ENCODE results near the gene PPRC1.

The PPRC1 gene

GRCh38 chr10:102150970-102151773 lies 18.3 kb downstream of the PPRC1 start:
- Histone ChIP-seq H3K27ac (ENCODE audit: low read length) (peak overlapping the region; percentile 96), H3K4me1 (ENCODE audit: control insufficient read depth in 1 of 2, insufficient read depth in 2 of 2, low read length in 2 of 2) (peaks cover 5 to 12% of the 10 kb centered on the region in 2 donors), H3K9me3 (ENCODE audit: control insufficient read depth in 1 of 2, low read length in 2 of 2) (no peaks in the 10 kb centered on the region), H3K36me3 (ENCODE audit: control insufficient read depth in 1 of 2, insufficient read depth in 2 of 2, low read length in 2 of 2) (peaks cover 32 to 53% of the 10 kb centered on the region in 2 donors), H3K27me3 (ENCODE audit: low read depth, low read length) (no peaks in the 10 kb centered on the region), H3K4me3 (ENCODE audit: low read depth in 1 of 2, low read length in 2 of 2) (peak overlapping the region; percentile 76 to 93)

GRCh38 chr10:102151774-102152544 lies 19.1 kb downstream of the PPRC1 start, which contains the start of gene NOLC1:
NOLC1 (plus strand) TSS chr10:102152389; CDS start chr10:102152411, 22 bp downstream.
- H3K4me1 ChIP-seq (ENCODE audit: control insufficient read depth in 1 of 2, insufficient read depth in 2 of 2, low read length in 2 of 2), result peaks cover 5 to 12% of the 10 kb centered on the region in 2 donors
- no peaks in the 10 kb centered on the region for H3K9me3 ChIP-seq (ENCODE audit: control insufficient read depth in 1 of 2, low read length in 2 of 2)
- peak within 1 kb of the TSS; percentile 76 to 93 for H3K4me3 ChIP-seq (ENCODE audit: low read depth in 1 of 2, low read length in 2 of 2)
- no peaks in the 10 kb centered on the region for H3K27me3 ChIP-seq (ENCODE audit: low read depth, low read length)
- H3K36me3 ChIP-seq (ENCODE audit: control insufficient read depth in 1 of 2, insufficient read depth in 2 of 2, low read length in 2 of 2), result peaks cover 29 to 46% of the 10 kb centered on the region in 2 donors
- H3K27ac ChIP-seq (ENCODE audit: low read length), result peak within 1 kb of the TSS; percentile 98

GRCh38 chr10:102152545-102152890 lies 19.7 kb downstream of the PPRC1 start:
- H3K4me3 ChIP-seq (ENCODE audit: low read depth in 1 of 2, low read length in 2 of 2), result peak overlapping the region; percentile 76 to 93
- peaks cover 30 to 46% of the 10 kb centered on the region in 2 donors for H3K36me3 ChIP-seq (ENCODE audit: control insufficient read depth in 1 of 2, insufficient read depth in 2 of 2, low read length in 2 of 2)
- H3K9me3 ChIP-seq (ENCODE audit: control insufficient read depth in 1 of 2, low read length in 2 of 2), result no peaks in the 10 kb centered on the region
- no peaks in the 10 kb centered on the region for H3K27me3 ChIP-seq (ENCODE audit: low read depth, low read length)
- peaks cover 5 to 12% of the 10 kb centered on the region in 2 donors for H3K4me1 ChIP-seq (ENCODE audit: control insufficient read depth in 1 of 2, insufficient read depth in 2 of 2, low read length in 2 of 2)
- H3K27ac ChIP-seq (ENCODE audit: low read length), result peak overlapping the region; percentile 98

- Histone ChIP-seq H3K27me3 (ENCODE audit: low read depth, low read length) (no peaks in the 10 kb centered on the region), H3K4me1 (ENCODE audit: control insufficient read depth in 1 of 2, insufficient read depth in 2 of 2, low read length in 2 of 2) (peaks cover 5 to 12% of the 10 kb centered on the region in 2 donors), H3K9me3 (ENCODE audit: control insufficient read depth in 1 of 2, low read length in 2 of 2) (no peaks in the 10 kb centered on the region), H3K4me3 (ENCODE audit: low read depth in 1 of 2, low read length in 2 of 2) (peak overlapping the region; percentile 76 to 93), H3K36me3 (ENCODE audit: control insufficient read depth in 1 of 2, insufficient read depth in 2 of 2, low read length in 2 of 2) (peaks cover 33 to 48% of the 10 kb centered on the region in 2 donors), H3K27ac (ENCODE audit: low read length) (peak overlapping the region; percentile 98)
Observed at GRCh38 chr10:102153093-102153620, 20.3 kb downstream of the PPRC1 start.

GRCh38 chr10:102154466-102155116 lies 21.8 kb downstream of the PPRC1 start:
- no peaks in the 10 kb centered on the region for H3K27me3 ChIP-seq (ENCODE audit: low read depth, low read length)
- H3K36me3 ChIP-seq (ENCODE audit: control insufficient read depth in 1 of 2, insufficient read depth in 2 of 2, low read length in 2 of 2), result peaks cover 30 to 48% of the 10 kb centered on the region in 2 donors
- H3K27ac ChIP-seq (ENCODE audit: low read length), result no peak overlapping the region
- H3K4me3 ChIP-seq (ENCODE audit: low read depth in 1 of 2, low read length in 2 of 2), result no peak overlapping the region
- H3K9me3 ChIP-seq (ENCODE audit: control insufficient read depth in 1 of 2, low read length in 2 of 2), result no peaks in the 10 kb centered on the region
- H3K4me1 ChIP-seq (ENCODE audit: control insufficient read depth in 1 of 2, insufficient read depth in 2 of 2, low read length in 2 of 2), result peaks cover 5 to 12% of the 10 kb centered on the region in 2 donors

GRCh38 chr10:102157224-102157623 lies 24.4 kb downstream of the PPRC1 start:
- peaks cover 51 to 65% of the 10 kb centered on the region in 2 donors for H3K36me3 ChIP-seq (ENCODE audit: control insufficient read depth in 1 of 2, insufficient read depth in 2 of 2, low read length in 2 of 2)
- H3K27me3 ChIP-seq (ENCODE audit: low read depth, low read length), result no peaks in the 10 kb centered on the region
- no peak overlapping the region for H3K27ac ChIP-seq (ENCODE audit: low read length)
- H3K4me1 ChIP-seq (ENCODE audit: control insufficient read depth in 1 of 2, insufficient read depth in 2 of 2, low read length in 2 of 2), result peaks cover 0 to 12% of the 10 kb centered on the region in 2 donors
- H3K9me3 ChIP-seq (ENCODE audit: control insufficient read depth in 1 of 2, low read length in 2 of 2), result no peaks in the 10 kb centered on the region
- no peak overlapping the region for H3K4me3 ChIP-seq (ENCODE audit: low read depth in 1 of 2, low read length in 2 of 2)

- H3K4me1 ChIP-seq (ENCODE audit: control insufficient read depth in 1 of 2, insufficient read depth in 2 of 2, low read length in 2 of 2), result no peaks in the 10 kb centered on the region
- H3K27me3 ChIP-seq (ENCODE audit: low read depth, low read length), result no peaks in the 10 kb centered on the region
- peaks cover 61 to 78% of the 10 kb centered on the region in 2 donors for H3K36me3 ChIP-seq (ENCODE audit: control insufficient read depth in 1 of 2, insufficient read depth in 2 of 2, low read length in 2 of 2)
- no peak overlapping the region for H3K27ac ChIP-seq (ENCODE audit: low read length)
- no peaks in the 10 kb centered on the region for H3K9me3 ChIP-seq (ENCODE audit: control insufficient read depth in 1 of 2, low read length in 2 of 2)
- no peak overlapping the region for H3K4me3 ChIP-seq (ENCODE audit: low read depth in 1 of 2, low read length in 2 of 2)
Observed at GRCh38 chr10:102159051-102159597, 26.3 kb downstream of the PPRC1 start.

GRCh38 chr10:102159831-102160230 lies 27.0 kb downstream of the PPRC1 start:
- H3K4me3 ChIP-seq (ENCODE audit: low read depth in 1 of 2, low read length in 2 of 2), result no peak overlapping the region
- H3K4me1 ChIP-seq (ENCODE audit: control insufficient read depth in 1 of 2, insufficient read depth in 2 of 2, low read length in 2 of 2), result no peaks in the 10 kb centered on the region
- H3K27me3 ChIP-seq (ENCODE audit: low read depth, low read length), result no peaks in the 10 kb centered on the region
- no peaks in the 10 kb centered on the region for H3K9me3 ChIP-seq (ENCODE audit: control insufficient read depth in 1 of 2, low read length in 2 of 2)
- no peak overlapping the region for H3K27ac ChIP-seq (ENCODE audit: low read length)
- peaks cover 61 to 73% of the 10 kb centered on the region in 2 donors for H3K36me3 ChIP-seq (ENCODE audit: control insufficient read depth in 1 of 2, insufficient read depth in 2 of 2, low read length in 2 of 2)

- H3K27ac ChIP-seq (ENCODE audit: low read length), result no peak overlapping the region
- H3K27me3 ChIP-seq (ENCODE audit: low read depth, low read length), result no peaks in the 10 kb centered on the region
- H3K4me1 ChIP-seq (ENCODE audit: control insufficient read depth in 1 of 2, insufficient read depth in 2 of 2, low read length in 2 of 2), result no peaks in the 10 kb centered on the region
- no peak overlapping the region for H3K4me3 ChIP-seq (ENCODE audit: low read depth in 1 of 2, low read length in 2 of 2)
- peaks cover 43 to 57% of the 10 kb centered on the region in 2 donors for H3K36me3 ChIP-seq (ENCODE audit: control insufficient read depth in 1 of 2, insufficient read depth in 2 of 2, low read length in 2 of 2)
- no peaks in the 10 kb centered on the region for H3K9me3 ChIP-seq (ENCODE audit: control insufficient read depth in 1 of 2, low read length in 2 of 2)
Observed at GRCh38 chr10:102163342-102163989, 30.6 kb downstream of the PPRC1 start.

- no peak overlapping the region for H3K27ac ChIP-seq (ENCODE audit: low read length)
- peaks cover 0 to 3% of the 10 kb centered on the region in 2 donors for H3K4me1 ChIP-seq (ENCODE audit: control insufficient read depth in 1 of 2, insufficient read depth in 2 of 2, low read length in 2 of 2)
- no peaks in the 10 kb centered on the region for H3K9me3 ChIP-seq (ENCODE audit: control insufficient read depth in 1 of 2, low read length in 2 of 2)
- H3K36me3 ChIP-seq (ENCODE audit: control insufficient read depth in 1 of 2, insufficient read depth in 2 of 2, low read length in 2 of 2), result peaks cover 6 to 13% of the 10 kb centered on the region in 2 donors
- no peak overlapping the region for H3K4me3 ChIP-seq (ENCODE audit: low read depth in 1 of 2, low read length in 2 of 2)
- H3K27me3 ChIP-seq (ENCODE audit: low read depth, low read length), result no peaks in the 10 kb centered on the region
Observed at GRCh38 chr10:102167861-102168260, 35.0 kb downstream of the PPRC1 start.
